K562 (cell line): ENCODE data around the gene ZNF148.

Source experiments
- ARNT ChIP-seq, 2 experiments: fragments of 450-650 bp; IDR thresholded peaks; 2 replicates each; pipeline ENCODE4 v1.6.1; 2016; ENCODE audit warnings: mild to moderate bottlenecking in 1 of 2
- CHD4 ChIP-seq: fragments of 200-600 bp; sonication (generic); IDR thresholded peaks from 3 replicates; pipeline ENCODE4 v1.6.1; 2012; ENCODE audit warnings: low read depth, mild to moderate bottlenecking, mixed read lengths, low read length, inconsistent platforms; ENCODE audit not compliant: insufficient read depth, insufficient replicate concordance, poor library complexity, severe bottlenecking
- FOXK2 ChIP-seq, 2 experiments: fragments of 450-650 bp; IDR thresholded peaks in 1 of 2; conservative IDR thresholded peaks in 1 of 2; 2 replicates each; pipeline ENCODE4 v1.6.1; 2016; ENCODE audit warnings: low read depth in 2 of 2, mild to moderate bottlenecking in 1 of 2
- HMG20A ChIP-seq: fragments of 450-650 bp; formaldehyde crosslinking; conservative IDR thresholded peaks from 2 replicates; pipeline ENCODE4 v1.4.0; 2020; ENCODE audit warnings: mild to moderate bottlenecking, mixed read lengths
- JUNB ChIP-seq: fragments of 450-650 bp; formaldehyde crosslinking; conservative IDR thresholded peaks from 2 replicates; pipeline ENCODE4 v1.4.0; 2020; ENCODE audit warnings: mild to moderate bottlenecking
- KAT8 ChIP-seq: fragments of 450-650 bp; IDR thresholded peaks from 2 replicates; pipeline ENCODE4 v1.6.1; 2016; ENCODE audit warnings: low read depth, mild to moderate bottlenecking
- RBM22 ChIP-seq: fragments of 200-400 bp; formaldehyde crosslinking; IDR thresholded peaks from 2 replicates; pipeline ENCODE4 v1.6.1; 2018; ENCODE audit warnings: low read length, low read depth; ENCODE audit not compliant: poor library complexity, severe bottlenecking
- SIX5 ChIP-seq, 2 experiments: IDR thresholded peaks; 2 replicates each; pipeline ENCODE4 v1.6.1; 2011; ENCODE audit warnings: low read length in 2 of 2, borderline replicate concordance in 1 of 2, low read depth in 1 of 2, mild to moderate bottlenecking in 1 of 2, moderate library complexity in 1 of 2; ENCODE audit not compliant: insufficient read depth in 1 of 2
- TAF1 ChIP-seq: IDR thresholded peaks from 2 replicates; pipeline ENCODE4 v1.6.1; 2011; ENCODE audit warnings: mild to moderate bottlenecking, low read length, moderate library complexity; ENCODE audit not compliant: insufficient read depth, control insufficient read depth, severe bottlenecking; ENCODE audit errors: extremely low read depth
- TCF3 ChIP-seq: sonication (generic); formaldehyde crosslinking; IDR thresholded peaks from 2 replicates; pipeline ENCODE4 v1.4.0; 2020; ENCODE audit warnings: mild to moderate bottlenecking, missing genetic modification reagents
- TCFL5 ChIP-seq: fragments of 250-450 bp; sonication (Bioruptor Pico); conservative IDR thresholded peaks from 2 replicates; pipeline ENCODE4 v1.6.1; 2021; ENCODE audit warnings: mild to moderate bottlenecking, moderate library complexity, matching md5 sums
- TRIM28 ChIP-seq: fragments of 450-650 bp; IDR thresholded peaks from 2 replicates; pipeline ENCODE4 v1.6.1; 2017
- TF ChIP-seq, protein P1 (sequence below), 2 experiments: fragments of 450-650 bp in 1 of 2; IDR thresholded peaks; 2 replicates each; pipeline ENCODE4 v1.6.1; 2011 to 2017; ENCODE audit warnings: low read depth in 2 of 2, antibody characterized with exemption in 1 of 2, borderline replicate concordance in 1 of 2, low read length in 1 of 2, mild to moderate bottlenecking in 1 of 2, mixed read lengths in 1 of 2; ENCODE audit not compliant: control insufficient read depth in 1 of 2
- TF ChIP-seq, protein P2 (sequence below): fragments of 450-650 bp; formaldehyde crosslinking; IDR thresholded peaks from 2 replicates; pipeline ENCODE4 v1.4.0; 2020; ENCODE audit warnings: mild to moderate bottlenecking, mixed read lengths

DNA sequence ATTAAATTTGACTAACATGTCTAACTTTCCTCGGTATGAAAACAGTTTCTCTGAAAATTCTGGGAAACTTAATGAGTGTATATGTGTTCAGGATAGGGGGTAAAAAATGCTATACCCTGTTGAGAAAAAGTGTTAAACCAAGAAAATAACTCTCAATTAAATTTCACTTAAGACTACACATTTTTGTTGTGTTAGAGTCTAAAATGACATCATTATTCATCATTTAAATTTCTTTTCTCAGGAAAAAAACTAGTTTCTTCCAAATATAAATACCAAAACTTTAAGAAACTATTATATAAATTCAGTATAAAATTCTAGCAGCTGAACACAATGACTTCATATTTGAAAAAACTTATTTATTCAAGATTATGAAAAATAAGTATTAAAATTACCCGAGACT lies 52.2 kb downstream of the ZNF148 start:
- TF ChIP-seq KAT8 (no peak), JUNB (no peak), ARNT (IDR thresholded peaks at IDR 0.05) (no peak), RBM22 (no peak), FOXK2 (conservative IDR thresholded peaks at IDR 0.05 in 1 of 2, IDR thresholded peaks at IDR 0.05 in 1 of 2; ENCODE audit: low read depth in 2 of 2) (no peak), TCFL5 (no peak), TAF1 (no peak), CHD4 (no peak), TRIM28 (no peak), HMG20A (CRISPR knock-in tag) (no peak), TCF3 (CRISPR knock-in tag) (no peak), SIX5 (IDR thresholded peaks at IDR 0.05; ENCODE audit: borderline replicate concordance in 1 of 2, insufficient read depth in 1 of 2, low read depth in 1 of 2, low read length in 2 of 2) (no peak)
- TF ChIP-seq, protein P1, sequence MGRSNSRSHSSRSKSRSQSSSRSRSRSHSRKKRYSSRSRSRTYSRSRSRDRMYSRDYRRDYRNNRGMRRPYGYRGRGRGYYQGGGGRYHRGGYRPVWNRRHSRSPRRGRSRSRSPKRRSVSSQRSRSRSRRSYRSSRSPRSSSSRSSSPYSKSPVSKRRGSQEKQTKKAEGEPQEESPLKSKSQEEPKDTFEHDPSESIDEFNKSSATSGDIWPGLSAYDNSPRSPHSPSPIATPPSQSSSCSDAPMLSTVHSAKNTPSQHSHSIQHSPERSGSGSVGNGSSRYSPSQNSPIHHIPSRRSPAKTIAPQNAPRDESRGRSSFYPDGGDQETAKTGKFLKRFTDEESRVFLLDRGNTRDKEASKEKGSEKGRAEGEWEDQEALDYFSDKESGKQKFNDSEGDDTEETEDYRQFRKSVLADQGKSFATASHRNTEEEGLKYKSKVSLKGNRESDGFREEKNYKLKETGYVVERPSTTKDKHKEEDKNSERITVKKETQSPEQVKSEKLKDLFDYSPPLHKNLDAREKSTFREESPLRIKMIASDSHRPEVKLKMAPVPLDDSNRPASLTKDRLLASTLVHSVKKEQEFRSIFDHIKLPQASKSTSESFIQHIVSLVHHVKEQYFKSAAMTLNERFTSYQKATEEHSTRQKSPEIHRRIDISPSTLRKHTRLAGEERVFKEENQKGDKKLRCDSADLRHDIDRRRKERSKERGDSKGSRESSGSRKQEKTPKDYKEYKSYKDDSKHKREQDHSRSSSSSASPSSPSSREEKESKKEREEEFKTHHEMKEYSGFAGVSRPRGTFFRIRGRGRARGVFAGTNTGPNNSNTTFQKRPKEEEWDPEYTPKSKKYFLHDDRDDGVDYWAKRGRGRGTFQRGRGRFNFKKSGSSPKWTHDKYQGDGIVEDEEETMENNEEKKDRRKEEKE (IDR thresholded peaks at IDR 0.05; ENCODE audit: borderline replicate concordance in 1 of 2, control insufficient read depth in 1 of 2, low read depth in 2 of 2, low read length in 1 of 2), result no peak
- TF ChIP-seq, protein P2, sequence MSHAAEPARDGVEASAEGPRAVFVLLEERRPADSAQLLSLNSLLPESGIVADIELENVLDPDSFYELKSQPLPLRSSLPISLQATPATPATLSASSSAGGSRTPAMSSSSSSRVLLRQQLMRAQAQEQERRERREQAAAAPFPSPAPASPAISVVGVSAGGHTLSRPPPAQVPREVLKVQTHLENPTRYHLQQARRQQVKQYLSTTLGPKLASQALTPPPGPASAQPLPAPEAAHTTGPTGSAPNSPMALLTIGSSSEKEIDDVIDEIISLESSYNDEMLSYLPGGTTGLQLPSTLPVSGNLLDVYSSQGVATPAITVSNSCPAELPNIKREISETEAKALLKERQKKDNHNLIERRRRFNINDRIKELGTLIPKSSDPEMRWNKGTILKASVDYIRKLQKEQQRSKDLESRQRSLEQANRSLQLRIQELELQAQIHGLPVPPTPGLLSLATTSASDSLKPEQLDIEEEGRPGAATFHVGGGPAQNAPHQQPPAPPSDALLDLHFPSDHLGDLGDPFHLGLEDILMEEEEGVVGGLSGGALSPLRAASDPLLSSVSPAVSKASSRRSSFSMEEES, result no peak
